ENCODE data around the gene PRX.
"Not testable (repeated sequence)": the region's sequence is repeated elsewhere in the genome, so short reads cannot be mapped to it uniquely, and the experiment has no call there.

The PRX gene

DNA sequence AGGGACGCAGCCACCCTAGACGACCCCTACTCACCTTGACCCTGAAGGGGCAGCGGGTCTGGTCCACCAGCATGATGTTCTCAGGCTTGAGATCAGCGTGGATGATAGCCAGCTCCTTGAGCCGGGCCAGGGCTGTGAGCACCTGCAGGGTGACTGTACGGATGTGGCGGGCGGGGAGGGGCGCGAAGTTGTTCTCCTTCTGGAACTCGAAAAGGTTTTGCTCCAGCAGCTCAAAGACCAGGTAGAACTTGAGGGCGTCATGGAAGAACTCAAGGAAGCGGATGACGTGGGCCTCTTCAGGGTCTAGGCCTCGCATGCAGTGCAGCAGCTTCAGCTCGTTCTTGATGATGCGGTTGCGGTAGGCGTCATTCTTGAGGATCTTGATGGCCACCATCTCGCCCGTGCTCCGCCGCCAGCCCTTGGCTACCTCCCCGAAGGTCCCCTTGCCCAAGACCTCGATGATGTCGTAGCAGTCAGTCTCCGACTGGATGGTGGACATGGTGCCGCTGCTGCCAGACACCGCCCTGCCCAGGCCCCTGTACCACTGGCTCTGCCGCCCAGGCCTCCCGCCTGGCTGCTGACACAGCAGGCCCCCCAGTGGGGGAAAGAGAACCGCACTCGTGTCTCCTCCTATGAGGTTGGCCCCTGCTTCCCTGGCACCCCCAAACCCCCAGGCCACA is 23.6 kb downstream of the PRX start:
- no peak for DNase-seq (ENCODE audit: low spot score)

DNA sequence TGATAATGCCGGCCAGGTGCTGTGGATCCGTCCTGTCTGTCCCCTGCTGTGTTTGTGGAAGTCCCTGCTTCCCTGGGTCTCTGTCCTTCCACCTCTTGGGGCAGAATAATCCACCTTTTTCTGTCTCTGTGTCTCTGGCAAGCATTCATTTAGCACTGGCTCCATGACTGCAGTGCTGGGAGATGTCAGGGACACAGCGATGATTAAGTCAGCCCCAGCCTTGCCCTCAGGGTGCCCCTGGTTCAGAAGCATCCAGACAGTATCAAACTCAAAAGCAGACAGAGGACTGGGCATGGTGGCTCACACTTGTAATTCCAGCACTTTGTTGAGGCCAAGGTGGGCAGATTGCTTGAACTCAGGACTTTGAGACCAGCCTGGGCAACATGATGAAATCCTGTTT is 24.7 kb downstream of the PRX start:
- no peak for DNase-seq (ENCODE audit: low spot score)

DNA sequence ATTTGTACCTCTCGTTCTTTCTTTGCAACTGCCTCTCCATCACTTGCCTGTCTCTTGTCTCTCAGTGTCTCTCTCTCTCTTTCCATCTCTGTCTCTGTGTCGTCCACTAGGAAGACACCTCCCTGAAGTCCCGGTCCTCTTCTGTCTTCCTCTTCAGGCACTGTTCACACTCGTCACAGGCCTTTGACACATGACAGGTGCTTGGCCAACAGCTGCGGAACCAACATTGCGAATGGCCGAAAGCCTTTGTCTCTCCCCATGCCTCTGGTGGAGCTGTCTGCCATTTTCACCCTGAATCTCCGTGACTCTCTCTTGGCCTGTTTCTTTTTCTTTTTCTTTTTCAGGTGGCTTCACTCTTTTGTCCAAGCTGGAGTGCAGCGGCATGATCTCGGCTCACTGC is 26.0 kb downstream of the PRX start:
- DNase-seq (ENCODE audit: low spot score) = no peak

DNA sequence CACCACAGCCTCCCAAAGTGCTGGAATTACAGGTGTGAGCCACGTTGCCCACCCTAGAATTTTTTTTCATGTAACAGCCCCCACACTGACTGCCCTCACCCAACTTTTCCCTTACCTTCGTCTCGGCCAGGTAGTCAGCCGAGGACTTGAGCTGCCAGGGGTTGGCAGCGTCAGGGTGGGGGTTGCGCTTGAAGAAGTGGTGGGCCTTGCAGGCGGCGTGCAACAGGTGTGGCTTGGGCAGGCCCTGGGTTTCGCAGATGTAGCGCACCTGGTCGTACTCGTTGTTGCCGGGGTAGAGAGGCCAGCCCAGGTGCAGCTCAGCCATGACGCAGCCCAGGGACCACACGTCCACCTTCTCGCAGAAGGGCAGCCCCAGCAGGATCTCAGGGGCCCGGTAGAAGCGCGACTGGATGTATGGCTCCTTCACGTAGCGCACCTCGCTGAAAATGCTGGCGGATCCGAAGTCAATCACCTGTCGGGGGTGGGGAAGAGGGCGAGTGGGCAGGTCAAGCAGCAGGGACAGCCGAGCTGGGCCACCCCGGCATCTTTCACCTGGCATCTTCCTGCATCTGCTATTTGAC is 29.4 kb downstream of the PRX start:
- DNase-seq (ENCODE audit: low spot score) = no peak

DNA sequence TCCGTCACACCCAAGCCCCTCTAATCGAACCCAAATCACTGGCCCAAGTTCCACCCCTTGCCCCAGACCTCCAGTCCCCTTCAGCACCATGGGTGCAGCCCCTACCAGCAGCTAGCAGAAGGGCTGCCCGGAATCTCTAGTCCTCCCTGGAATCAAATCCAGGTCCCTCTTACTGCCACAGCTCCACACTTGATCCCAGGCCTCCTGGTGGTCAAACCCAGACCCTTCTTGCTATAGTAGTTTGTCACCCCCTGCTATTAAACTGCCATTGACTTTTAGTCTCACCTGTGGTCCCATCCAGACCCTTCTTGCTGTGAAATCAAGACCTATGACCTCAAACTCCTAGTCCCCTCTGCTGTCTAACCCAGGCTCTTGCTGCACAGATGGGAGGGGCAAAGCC is 31.9 kb downstream of the PRX start:
- no peak for DNase-seq (ENCODE audit: low spot score)

DNA sequence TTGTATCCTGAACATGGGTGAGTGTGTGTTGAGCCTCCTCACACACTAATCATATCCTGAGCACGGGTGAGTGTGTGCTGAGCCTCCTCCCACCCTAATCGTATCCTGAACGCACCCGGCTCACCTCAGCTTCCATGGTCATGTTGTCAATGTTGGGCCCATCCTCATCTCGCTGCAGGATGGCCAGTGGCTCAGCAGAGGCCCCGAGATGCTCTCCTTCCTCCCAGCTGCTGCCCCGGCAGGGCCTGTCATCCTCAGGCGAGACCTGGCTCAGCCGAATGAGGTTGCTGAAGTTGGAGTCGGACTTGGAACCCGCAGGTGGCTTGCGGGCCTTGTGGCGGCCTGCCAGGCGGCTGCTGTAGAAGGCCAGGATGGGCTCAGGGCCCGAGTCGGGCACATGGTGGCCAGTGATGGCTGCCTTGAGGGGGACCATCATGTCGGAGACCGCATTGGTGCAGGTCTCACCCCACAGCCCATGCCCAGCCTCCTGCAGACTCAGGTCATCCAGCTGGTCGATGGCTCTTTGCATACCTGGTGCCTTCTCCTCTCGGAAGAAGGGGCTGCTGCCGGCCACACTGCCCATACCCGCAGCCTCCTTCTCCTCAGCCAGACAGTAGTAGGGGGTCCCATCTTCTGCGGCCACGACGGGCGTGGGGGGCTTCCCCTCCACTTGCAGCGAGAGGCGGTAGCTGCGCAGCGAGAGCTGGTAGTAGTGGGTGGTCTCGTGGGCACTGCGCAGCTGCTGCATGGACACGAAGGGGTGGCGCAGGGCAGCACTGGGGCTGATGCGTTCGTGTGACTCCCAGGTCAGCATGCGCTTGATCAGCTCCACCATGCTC is 32.8 kb downstream of the PRX start:
- no peak for DNase-seq (ENCODE audit: low spot score)

DNA sequence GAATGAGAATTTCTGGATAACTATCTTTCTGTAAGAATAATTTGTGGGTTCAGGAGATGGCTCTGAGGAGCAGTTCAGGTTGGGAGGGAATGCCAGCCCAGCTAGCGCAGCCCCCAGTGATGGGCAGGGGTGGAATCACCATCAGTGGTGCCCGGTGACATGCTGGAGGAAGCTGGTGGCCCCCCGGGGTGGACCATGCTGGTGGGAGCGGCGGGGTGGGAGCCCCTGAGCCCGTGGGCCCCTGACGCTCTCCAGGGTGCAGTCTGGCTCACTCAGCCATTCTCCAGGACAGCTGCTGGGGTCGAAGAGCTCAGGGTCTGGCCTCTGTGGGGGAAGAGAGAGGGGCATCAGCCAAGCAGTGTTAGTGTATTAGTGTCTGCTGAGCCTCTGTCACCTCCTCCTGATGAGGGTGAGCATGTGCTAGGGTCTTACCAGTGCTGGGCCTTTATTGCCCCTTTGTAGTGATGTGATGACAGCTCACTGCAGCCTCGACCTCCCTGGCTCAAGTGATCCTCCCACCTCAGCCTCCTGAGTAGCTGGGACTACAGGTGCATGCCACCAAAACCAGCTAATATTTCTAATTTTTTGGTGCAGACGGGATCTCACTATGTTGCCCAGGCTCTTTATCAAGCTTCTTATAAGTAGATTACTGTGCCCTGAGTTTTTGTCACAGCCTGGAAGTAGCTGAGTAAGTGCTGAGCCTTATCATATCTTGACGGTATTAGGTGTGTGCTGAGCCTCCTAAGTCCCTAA is 33.6 kb downstream of the PRX start:
- no peak for DNase-seq (ENCODE audit: low spot score)

DNA sequence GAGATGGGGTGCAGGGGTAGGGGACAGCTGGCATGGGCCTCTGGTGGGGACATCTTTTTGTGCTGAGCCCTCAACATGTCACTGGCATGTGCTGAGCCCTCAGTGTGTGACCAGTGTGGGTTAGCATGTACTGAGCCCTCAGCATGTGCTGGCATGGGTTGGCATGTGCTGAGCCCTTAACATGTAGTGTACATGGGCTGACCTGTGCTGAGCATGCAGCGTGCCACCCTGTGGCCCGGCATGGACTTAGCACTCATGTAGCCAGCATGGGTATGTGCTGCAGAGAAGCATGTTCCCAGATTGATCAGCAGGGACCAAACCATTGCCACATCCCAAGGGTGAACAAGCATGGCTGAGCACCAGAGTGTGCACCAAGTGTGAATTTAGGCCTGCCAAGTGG is 34.7 kb downstream of the PRX start:
- DNase-seq (ENCODE audit: low spot score) = no peak

DNA sequence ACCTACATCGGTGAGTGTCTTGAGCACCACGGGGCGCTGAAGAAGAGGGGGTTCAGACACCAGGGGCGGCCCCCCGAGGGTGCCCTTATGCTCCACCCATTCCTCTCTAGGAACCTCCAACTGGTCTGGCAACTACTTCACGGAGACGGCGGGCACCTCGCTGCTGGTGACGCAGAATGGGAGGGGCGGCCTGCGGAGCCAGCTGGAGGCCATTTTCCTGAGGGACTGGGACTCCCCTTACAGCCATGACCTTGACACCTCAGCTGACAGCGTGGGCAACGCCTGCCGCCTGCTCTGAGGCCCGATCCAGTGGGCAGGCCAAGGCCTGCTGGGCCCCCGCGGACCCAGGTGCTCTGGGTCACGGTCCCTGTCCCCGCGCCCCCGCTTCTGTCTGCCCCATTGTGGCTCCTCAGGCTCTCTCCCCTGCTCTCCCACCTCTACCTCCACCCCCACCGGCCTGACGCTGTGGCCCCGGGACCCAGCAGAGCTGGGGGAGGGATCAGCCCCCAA is 35.2 kb downstream of the PRX start:
- no peak for DNase-seq (ENCODE audit: low spot score)

DNA sequence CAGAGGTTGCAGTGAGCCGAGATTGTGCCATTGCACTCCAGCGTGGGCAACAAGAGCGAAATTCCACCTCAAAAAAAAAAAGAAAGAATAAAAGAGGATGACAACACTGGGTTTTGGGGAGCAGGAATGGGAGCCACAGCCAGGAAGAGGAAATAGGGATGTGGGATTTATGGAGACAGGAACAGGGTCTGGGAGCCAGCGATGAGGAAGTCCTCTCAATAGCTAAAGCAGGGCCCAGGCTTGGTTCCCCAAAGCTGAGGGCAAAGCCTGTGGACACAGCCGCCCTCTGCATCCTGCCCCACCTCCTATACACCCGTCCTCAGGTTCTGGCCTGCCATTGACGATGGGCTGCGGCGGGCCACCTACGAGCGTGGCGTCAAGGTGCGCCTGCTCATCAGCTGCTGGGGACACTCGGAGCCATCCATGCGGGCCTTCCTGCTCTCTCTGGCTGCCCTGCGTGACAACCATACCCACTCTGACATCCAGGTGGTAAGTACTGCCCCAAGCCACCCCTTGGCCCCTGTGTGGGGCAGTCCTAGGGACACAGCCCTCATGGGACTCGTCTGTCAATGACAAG is 36.8 kb downstream of the PRX start:
- no peak for DNase-seq (ENCODE audit: low spot score)

DNA sequence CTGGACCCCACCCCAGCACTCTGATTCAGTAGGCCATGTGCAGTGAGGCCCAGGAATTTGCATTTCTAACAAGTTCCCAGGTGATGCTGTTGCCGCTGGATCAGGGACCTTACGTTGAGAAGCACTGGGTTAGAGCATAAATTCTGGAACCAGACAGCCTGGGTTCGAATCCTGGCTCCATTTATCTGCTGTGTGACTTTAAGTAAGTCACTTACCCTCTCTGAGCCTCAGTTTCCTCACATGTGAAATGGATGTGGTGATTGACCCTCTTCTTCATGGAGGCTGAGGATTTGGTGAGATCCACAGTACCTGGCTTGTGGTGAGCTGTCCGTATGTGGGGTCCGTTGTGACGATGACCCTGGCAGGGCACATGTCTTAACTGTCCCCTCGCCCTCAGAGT is 39.1 kb downstream of the PRX start:
- DNase-seq (ENCODE audit: low spot score) = no peak

DNA sequence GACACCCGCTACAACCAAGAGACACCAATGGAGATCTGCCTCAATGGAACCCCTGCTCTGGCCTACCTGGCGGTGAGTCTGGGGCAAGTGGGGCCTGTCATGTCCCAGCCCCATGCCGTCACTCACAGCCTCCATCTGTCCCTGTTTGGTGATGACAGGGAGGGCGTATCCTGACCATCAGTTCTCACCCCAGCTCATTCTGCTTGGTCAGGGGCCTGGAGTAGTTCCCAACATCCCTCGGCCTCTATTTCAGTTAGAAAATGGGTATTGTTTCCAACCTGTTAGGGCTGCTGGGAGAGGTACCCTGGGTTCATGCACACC is 41.4 kb downstream of the PRX start:
- DNase-seq (ENCODE audit: low spot score) = no peak

DNA sequence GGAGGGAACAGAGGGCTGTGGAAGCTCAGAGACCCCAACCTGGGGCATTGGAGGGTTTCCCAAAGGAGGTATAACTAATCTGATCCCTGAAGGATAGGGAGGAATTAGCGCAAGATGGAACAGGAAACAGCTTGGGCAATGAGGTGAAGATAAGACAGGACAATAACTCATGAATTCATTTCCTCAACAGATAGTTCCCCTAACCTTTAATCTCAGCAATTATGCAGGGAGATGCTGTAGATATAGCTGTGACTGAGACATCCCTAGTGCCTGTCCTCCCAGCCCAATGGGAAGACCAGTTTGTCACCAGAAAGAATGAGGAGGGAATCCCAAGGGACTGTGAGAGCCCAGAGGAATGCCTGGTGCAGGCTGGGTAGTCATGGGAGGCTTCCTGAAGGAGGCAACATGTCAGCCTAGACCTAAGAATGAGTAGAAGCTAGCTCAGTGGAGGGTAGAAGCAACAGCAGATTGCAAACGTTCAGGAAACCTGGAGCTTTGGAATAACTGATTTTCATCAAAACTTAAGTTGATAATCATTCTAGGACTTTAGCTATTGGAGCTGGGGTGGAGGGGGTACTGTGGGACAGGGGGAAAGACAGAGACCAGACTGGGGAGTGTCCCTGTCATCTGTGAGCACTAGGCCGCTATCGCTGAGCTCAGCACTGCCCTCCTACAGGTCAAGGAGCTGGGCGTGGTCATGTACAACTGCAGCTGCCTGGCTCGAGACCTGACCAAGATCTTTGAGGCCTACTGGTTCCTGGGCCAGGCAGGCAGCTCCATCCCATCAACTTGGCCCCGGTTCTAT is 42.0 kb downstream of the PRX start:
- DNase-seq (ENCODE audit: low spot score) = no peak

DNA sequence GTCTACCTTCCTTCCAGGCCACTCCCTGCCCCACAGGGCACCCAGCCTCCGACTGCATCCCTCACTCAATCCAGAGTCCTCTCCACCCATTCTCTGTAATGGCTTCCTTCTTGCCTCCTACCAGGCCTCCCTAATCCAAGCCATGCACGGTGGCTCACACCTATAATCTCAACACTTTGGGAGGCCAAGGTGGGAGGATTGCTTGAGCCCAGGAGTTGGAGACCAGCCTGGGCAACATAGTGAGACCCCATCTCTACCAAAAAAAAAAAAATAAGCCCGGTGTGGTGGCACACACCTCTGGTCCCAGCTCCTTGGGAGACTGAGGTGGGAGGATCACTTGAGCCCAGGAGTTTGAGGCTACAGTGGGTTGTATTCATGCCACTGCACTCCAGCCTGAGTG is 42.9 kb downstream of the PRX start:
- not testable (repeated sequence) for DNase-seq (ENCODE audit: low spot score)

DNA sequence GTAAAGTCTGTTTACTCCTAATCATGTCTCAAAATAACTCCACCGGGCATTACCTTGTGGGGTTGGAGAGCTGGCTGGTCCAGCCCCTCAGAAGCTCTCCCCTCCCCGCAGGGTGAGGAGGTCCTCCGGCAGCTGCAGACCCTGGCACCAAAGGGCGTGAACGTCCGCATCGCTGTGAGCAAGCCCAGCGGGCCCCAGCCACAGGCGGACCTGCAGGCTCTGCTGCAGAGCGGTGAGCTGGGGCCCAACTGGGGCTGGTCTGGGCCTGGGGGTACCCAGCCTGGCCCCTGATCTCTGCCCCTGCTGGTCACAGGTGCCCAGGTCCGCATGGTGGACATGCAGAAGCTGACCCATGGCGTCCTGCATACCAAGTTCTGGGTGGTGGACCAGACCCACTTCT is 43.4 kb downstream of the PRX start:
- no peak for DNase-seq (ENCODE audit: low spot score)

DNA sequence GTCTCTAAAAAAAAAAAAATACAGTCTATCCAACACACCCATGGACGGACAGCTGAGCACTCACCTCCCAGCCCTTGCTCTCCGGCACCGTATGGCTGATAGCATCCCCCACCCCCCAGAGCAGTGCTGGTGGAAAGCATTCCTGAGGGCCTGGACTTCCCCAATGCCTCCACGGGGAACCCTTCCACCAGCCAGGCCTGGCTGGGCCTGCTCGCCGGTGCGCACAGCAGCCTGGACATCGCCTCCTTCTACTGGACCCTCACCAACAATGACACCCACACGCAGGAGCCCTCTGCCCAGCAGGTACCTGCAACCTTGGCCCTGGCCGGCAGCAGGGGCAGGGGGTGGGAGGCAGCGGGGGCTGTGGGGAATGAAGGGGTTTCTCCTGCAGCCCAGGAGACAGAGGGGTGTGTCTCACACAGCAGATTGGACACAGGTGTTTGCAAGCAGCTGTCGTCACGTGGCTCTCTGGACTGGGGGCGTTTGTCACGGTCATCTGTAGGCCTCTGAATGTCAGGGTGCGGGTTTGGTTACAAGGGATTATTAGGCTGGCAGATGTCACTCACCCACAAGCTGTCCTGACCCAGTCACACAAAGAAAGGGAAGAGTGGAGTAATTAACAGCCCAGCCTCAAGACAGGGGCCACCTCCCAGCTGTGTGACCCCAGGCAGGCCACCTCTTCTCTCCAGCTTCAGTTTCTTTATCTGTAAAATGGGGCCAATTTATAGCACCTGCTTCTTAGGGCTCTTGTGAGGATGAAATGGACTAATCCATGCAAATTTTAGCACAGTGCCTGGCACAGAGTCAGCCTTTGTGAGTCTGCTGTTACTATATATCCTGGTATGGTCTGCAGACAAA is 45.4 kb downstream of the PRX start:
- DNase-seq (ENCODE audit: low spot score) = no peak

DNA sequence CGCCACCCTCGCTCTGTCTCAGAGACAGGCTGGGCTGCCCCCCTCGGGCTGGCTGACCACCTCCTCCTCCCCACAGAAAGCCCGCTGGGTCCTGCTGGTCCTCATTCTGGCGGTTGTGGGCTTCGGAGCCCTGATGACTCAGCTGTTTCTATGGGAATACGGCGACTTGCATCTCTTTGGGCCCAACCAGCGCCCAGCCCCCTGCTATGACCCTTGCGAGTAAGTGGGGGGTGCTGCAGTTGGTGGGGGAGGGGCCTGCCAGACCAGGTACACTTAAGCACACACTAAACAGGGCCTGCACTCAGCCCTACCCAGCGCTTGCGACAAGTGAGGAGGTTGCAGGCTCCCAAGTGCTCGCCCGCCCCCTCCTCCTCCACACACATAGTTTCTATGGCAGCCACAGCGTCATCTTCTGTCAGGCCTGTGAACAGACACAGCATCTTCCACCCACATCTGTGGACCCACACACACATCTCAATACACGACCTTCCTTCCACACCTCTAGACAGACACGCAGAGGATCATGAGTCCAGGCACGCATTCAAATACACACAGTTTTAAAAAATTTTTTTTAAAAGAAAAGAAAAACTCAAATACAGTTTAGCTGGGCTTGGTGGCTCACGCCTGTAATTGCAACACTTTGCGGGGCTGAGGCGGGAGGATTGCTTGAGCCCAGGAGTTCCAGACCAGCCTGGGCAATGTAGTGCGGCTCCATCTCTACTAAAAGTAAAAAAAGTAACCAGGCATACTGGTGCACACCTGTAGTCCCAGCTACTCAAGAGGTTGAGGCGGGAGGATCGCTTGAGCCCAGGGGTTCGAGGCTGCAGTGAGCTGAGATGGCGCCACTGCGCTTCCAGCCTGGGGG is 46.2 kb downstream of the PRX start:
- no peak for DNase-seq (ENCODE audit: low spot score)

DNA sequence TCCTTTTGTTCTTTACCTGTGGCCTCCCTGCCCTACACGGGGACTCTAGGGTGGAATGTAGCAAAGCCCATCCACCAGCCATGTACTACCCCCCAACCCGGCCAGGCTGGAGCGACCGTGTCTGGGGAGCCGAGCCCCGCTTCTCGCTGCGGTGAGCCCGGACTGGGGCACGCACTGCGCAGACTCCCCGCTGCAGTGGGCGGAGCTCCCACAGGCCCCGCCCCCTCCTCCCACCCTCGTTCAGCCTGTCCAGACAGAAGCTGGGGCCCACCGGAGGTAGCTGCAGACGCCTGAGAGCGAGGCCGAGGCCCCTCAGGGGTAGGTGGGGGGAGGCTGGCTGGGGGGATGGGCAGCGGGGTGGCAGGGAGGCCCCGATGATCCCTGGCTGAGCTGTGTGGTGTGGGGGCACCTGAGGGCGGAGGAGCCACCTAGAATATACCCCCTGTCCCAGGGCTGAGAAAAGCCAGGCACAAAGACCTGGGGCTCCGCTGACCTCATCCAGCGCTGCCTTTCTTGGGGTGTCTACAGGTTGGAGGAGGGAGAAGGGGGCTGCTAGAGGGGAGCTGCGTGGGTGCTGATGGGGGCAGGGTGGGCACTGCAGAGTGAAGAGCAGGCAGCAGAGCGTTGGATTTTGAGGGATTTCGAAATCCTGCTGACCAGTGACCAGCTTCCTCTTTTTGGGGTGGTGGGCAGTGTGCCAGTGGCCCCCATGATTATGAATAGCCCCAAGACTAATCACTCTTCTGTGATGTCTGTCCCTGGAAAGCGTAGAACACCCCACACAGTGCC is 47.4 kb downstream of the PRX start:
- DNase-seq (ENCODE audit: low spot score) = peak; percentile 51

DNA sequence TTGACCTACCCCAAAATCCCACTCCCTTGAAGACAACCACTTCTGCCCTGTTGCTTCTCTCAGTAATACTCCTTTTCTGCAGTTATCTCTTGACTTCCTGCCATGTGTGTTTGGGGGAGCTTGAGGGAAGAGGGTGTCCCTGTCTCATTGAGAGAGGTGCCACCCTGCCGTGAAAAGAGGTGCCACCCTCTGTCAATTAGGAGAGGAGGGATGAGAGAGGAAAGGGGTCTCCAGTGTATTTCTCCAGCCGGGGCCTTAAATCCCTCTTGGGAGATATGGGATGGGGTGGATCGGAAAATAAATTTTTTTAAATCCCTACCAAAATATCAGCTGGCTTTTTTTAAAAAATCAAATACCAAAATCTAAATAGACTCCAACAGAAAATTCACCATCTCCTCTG is 48.2 kb downstream of the PRX start:
- no peak for DNase-seq (ENCODE audit: low spot score)
